Osteocyte (in vitro differentiated cells): ENCODE measurements around the gene LRRC52. TPM values are rescaled to one million over a fixed set of nuclear protein-coding genes. Genes with fewer than 3 reads are reported as not detected.

ENCODE experiments used
- DNase-seq: peaks from one replicate; pipeline ENCODE4 v3.0.0; 2021; ENCODE audit warnings: mixed read lengths; ENCODE audit not compliant: unreplicated experiment; ENCODE audit errors: extremely low spot score
- H3K27ac Mint-ChIP-seq: one replicate; pipeline ENCODE4 v1.8.0; 2021; ENCODE audit warnings: mild to moderate bottlenecking, mixed read lengths; ENCODE audit not compliant: unreplicated experiment
- H3K27me3 Mint-ChIP-seq: one replicate; pipeline ENCODE4 v1.8.0; 2021; ENCODE audit warnings: mixed read lengths; ENCODE audit not compliant: unreplicated experiment
- H3K36me3 Mint-ChIP-seq: one replicate; pipeline ENCODE4 v1.8.0; 2021; ENCODE audit warnings: mixed read lengths; ENCODE audit not compliant: unreplicated experiment
- H3K4me1 Mint-ChIP-seq: one replicate; pipeline ENCODE4 v1.8.0; 2021; ENCODE audit warnings: mixed read lengths; ENCODE audit not compliant: unreplicated experiment
- H3K4me3 Mint-ChIP-seq: one replicate; pipeline ENCODE4 v1.8.0; 2021; ENCODE audit warnings: mild to moderate bottlenecking, moderate library complexity, mixed read lengths; ENCODE audit not compliant: unreplicated experiment
- H3K9me3 Mint-ChIP-seq: one replicate; pipeline ENCODE4 v1.8.0; 2021; ENCODE audit warnings: mixed read lengths; ENCODE audit not compliant: unreplicated experiment
- total RNA-seq: library from RNA; stranded (reverse); gene quantifications from 2 replicates; pipeline ENCODE4 v1.2.1, GENCODE V29; 2021
- TF ChIP-seq, protein P1 (sequence below): fragments of 200-600 bp; sonication (generic); IDR thresholded peaks from 2 replicates; pipeline ENCODE4 v1.5.0; 2021; ENCODE audit warnings: antibody characterized with exemption, mild to moderate bottlenecking, moderate library complexity

Gene LRRC52
- total RNA-seq, 1 donor from 2014 or later = not detected

DNA sequence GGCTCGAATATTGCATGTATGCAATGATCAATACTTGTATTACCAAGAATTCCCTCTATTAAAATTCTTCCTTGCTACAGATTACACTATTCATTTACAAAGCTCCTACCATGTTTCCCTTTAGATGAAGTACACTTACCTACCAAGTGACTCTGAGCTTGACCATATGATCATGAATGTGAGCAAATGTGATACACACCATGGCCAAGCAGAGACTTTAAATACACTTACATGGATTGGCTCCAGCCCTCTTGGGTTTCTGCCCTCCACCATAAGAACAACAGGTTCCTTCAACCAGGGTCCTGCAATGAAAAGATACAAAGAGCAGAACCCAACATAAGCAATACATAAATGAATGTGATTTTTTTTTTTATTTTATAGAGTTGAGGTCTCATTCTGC is 30.0 kb downstream of the LRRC52 start:
- H3K36me3 Mint-ChIP-seq = no peaks in the 10 kb centered on the region

DNA sequence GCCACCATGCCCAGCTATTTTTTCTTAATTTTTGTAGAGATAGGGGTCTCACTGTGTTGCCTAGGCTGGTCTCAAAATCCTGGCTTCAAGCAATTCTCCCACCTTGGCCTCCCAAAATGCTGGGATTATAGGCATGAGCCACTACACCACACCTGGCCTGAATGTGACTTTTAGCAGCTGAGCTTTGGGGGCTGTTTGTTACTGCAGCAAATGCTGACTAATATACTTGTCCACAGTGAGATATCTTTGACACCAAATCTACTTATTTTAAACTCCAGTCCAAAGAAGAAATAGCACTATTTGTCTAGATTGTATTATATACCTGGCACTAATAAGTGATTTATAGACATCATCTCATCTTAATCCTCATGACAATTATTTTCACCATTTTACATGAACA is 30.5 kb downstream of the LRRC52 start:
- Mint-ChIP-seq H3K27me3 (peaks cover 37% of the 10 kb centered on the region), H3K27ac (no peak overlapping the region), H3K9me3 (no peaks in the 10 kb centered on the region), H3K36me3 (no peaks in the 10 kb centered on the region), H3K4me1 (no peaks in the 10 kb centered on the region), H3K4me3 (no peak overlapping the region)
- DNase-seq = no peak
- TF ChIP-seq, protein P1, sequence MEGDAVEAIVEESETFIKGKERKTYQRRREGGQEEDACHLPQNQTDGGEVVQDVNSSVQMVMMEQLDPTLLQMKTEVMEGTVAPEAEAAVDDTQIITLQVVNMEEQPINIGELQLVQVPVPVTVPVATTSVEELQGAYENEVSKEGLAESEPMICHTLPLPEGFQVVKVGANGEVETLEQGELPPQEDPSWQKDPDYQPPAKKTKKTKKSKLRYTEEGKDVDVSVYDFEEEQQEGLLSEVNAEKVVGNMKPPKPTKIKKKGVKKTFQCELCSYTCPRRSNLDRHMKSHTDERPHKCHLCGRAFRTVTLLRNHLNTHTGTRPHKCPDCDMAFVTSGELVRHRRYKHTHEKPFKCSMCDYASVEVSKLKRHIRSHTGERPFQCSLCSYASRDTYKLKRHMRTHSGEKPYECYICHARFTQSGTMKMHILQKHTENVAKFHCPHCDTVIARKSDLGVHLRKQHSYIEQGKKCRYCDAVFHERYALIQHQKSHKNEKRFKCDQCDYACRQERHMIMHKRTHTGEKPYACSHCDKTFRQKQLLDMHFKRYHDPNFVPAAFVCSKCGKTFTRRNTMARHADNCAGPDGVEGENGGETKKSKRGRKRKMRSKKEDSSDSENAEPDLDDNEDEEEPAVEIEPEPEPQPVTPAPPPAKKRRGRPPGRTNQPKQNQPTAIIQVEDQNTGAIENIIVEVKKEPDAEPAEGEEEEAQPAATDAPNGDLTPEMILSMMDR = no peak

More for the DNA sequence above, 30.0 kb downstream of the LRRC52 start:
- DNase-seq = no peak
- TF ChIP-seq, protein P1 = no peak
- peaks cover 38% of the 10 kb centered on the region for H3K27me3 Mint-ChIP-seq
- no peaks in the 10 kb centered on the region for H3K4me1 Mint-ChIP-seq
- no peak overlapping the region for H3K4me3 Mint-ChIP-seq
- H3K27ac Mint-ChIP-seq = no peak overlapping the region
- H3K9me3 Mint-ChIP-seq = no peaks in the 10 kb centered on the region

DNA sequence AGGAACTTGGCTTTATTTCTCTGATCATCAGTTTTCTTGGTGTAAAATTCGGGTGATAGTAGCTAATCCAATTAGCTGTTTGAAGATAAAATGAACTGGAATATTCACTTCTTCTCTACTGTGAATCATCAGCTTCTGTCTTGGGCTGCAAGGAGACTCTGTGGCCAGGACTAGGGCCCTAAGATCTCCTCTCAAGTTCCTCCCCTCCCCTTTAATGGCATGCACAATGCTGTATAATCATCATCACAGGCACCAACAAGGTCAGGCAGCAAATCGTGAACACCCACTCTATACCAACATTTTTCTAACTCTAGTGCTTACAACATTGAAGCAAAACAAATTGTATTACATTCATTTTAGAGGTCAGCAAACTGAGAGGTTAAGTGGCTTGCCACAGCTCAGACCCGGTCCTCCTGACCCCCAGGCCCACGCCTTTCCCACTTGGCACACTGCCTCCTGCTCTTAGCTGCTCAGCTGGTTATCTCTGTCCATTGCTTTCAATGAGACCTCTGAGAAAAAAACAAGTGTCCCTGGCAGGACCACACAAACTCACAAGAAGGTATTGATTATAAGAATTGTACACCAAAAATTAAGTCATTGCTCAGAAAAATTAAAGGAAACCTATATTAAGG is 31.8 kb downstream of the LRRC52 start:
- H3K27ac Mint-ChIP-seq = no peak overlapping the region
- H3K4me3 Mint-ChIP-seq = no peak overlapping the region
- TF ChIP-seq, protein P1 = no peak
- H3K36me3 Mint-ChIP-seq = no peaks in the 10 kb centered on the region
- no peaks in the 10 kb centered on the region for H3K9me3 Mint-ChIP-seq
- no peaks in the 10 kb centered on the region for H3K4me1 Mint-ChIP-seq
- peaks cover 34% of the 10 kb centered on the region for H3K27me3 Mint-ChIP-seq
- DNase-seq = no peak

GRCh38 chr1:165576536-165576935 is 32.7 kb downstream of the LRRC52 start:
- Mint-ChIP-seq H3K36me3 (no peaks in the 10 kb centered on the region), H3K9me3 (no peaks in the 10 kb centered on the region), H3K4me3 (no peak overlapping the region), H3K27me3 (peaks cover 31% of the 10 kb centered on the region), H3K27ac (no peak overlapping the region), H3K4me1 (peaks cover 1% of the 10 kb centered on the region)
- TF ChIP-seq, protein P1 = no peak
- DNase-seq = no peak

- no peaks in the 10 kb centered on the region for H3K36me3 Mint-ChIP-seq
- H3K9me3 Mint-ChIP-seq = no peaks in the 10 kb centered on the region
- TF ChIP-seq, protein P1 = no peak
- no peak overlapping the region for H3K27ac Mint-ChIP-seq
- H3K27me3 Mint-ChIP-seq = peaks cover 31% of the 10 kb centered on the region
- no peak for DNase-seq
- H3K4me1 Mint-ChIP-seq = peaks cover 1% of the 10 kb centered on the region
- no peak overlapping the region for H3K4me3 Mint-ChIP-seq
These were observed 33.9 kb downstream of the LRRC52 start for GRCh38 chr1:165577707-165578106.
